Kidney epithelial cell (primary cell): ENCODE measurements around the gene PAPPA2. TPM values are rescaled to one million over a fixed set of nuclear protein-coding genes. Genes with fewer than 3 reads are reported as not detected.

Experiments used
- DNase-seq: peaks from one replicate; pipeline ENCODE4 v3.0.0-alpha.2; 2010; ENCODE audit warnings: low read depth
- H3K27me3 ChIP-seq: 2 replicates; pipeline ENCODE4 v1.6.0; 2011; ENCODE audit warnings: low read length; ENCODE audit not compliant: control insufficient read depth, insufficient read depth
- H3K36me3 ChIP-seq: 2 replicates; pipeline ENCODE4 v1.5.1; 2011; ENCODE audit warnings: low read length; ENCODE audit not compliant: control insufficient read depth, insufficient read depth
- H3K4me3 ChIP-seq: 2 replicates; pipeline ENCODE4 v1.5.1; 2011; ENCODE audit warnings: low read depth, mild to moderate bottlenecking, control low read depth, low read length
- CTCF ChIP-seq: IDR thresholded peaks from 2 replicates; pipeline ENCODE4 v1.5.1; 2011; ENCODE audit warnings: mild to moderate bottlenecking, moderate library complexity, low read length, control low read depth, inconsistent platforms; ENCODE audit not compliant: insufficient read depth, poor library complexity, severe bottlenecking
- total RNA-seq: library from RNA; depleted of rRNA; stranded (reverse); fragments of >200 nt; gene quantifications from 2 replicates; pipeline ENCODE4 v1.2.3, GENCODE V29; 2015

PAPPA2 gene
- total RNA-seq, 1 donor from 2014 or later, result 6.9 TPM

DNA sequence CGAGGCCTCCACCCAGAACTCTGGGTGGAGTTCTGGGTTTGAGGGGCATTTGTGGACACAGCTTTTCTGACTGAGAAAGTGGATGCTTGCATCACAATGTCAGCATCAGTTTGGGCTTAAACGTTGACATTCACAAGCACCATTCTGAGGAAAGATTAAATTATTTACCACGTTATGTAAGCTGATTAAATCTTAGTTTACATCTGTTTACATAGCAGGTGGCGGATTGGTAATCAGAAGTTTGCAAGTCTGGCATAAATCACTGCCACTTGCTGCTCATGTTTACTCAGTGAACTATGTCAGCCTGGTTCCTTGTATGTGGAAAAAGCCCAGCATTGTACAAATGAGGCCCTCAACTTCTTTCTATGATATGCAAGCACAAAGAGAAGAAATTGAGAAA lies 310.1 kb downstream of the PAPPA2 start:
- Histone ChIP-seq H3K4me3 (no peak overlapping the region), H3K36me3 (no peaks in the 10 kb centered on the region), H3K27me3 (no peaks in the 10 kb centered on the region)
- no peak for TF ChIP-seq CTCF
- DNase-seq, result no peak

- no peak for DNase-seq
- Histone ChIP-seq H3K4me3 (no peak overlapping the region), H3K27me3 (no peaks in the 10 kb centered on the region), H3K36me3 (no peaks in the 10 kb centered on the region)
- TF ChIP-seq CTCF, result no peak
These were observed 311.2 kb downstream of the PAPPA2 start for GRCh38 chr1:176774224-176774623.

DNA sequence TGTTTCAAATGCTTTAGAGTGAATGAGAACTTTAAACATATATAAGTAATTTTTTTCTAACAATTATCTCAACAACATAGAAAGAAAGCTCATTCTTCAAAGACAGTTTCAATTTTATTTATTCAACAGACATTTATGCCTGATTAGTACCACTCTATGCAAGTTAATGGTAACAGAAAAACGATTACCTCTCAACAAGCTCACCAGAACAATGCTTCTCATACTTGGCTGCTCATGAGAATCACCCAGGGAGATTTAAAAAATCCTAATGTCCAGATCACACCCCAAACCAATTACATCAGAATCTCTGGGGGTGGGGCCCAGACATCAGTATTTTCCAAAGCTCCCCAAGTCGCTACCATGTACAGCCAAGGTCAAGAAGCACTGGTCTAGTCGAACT lies 312.4 kb downstream of the PAPPA2 start:
- H3K4me3 ChIP-seq, result no peak overlapping the region
- no peak for DNase-seq
- no peaks in the 10 kb centered on the region for H3K36me3 ChIP-seq
- no peak for TF ChIP-seq CTCF
- H3K27me3 ChIP-seq, result no peaks in the 10 kb centered on the region

DNA sequence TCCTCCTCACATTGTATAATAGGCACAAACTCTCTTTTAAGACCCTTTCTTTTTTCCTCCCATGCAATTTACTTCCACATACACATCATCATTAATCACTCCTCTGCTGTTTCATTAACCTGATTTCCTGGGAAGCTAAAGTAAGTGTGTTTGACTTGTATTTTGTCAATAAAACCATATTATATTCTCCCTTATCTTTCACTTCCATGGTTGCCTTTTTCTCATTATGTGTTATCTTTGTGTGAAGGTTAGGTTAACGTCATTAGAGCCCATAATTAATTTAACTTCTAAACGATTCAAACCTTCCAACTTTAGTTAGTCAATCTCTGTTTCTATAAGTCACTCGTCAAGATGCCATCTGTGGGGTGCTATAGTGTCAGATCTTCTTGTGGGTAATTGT lies 313.0 kb downstream of the PAPPA2 start:
- H3K4me3 ChIP-seq, result no peak overlapping the region
- TF ChIP-seq CTCF, result no peak
- H3K27me3 ChIP-seq, result no peaks in the 10 kb centered on the region
- DNase-seq, result no peak
- H3K36me3 ChIP-seq, result no peaks in the 10 kb centered on the region

GRCh38 chr1:176778056-176778455 lies 315.1 kb downstream of the PAPPA2 start:
- no peak overlapping the region for H3K4me3 ChIP-seq
- no peaks in the 10 kb centered on the region for H3K36me3 ChIP-seq
- DNase-seq, result no peak
- no peak for TF ChIP-seq CTCF
- no peaks in the 10 kb centered on the region for H3K27me3 ChIP-seq

- DNase-seq, result no peak
- Histone ChIP-seq H3K36me3 (no peaks in the 10 kb centered on the region), H3K27me3 (no peaks in the 10 kb centered on the region), H3K4me3 (no peak overlapping the region)
- TF ChIP-seq CTCF, result no peak
These were observed 317.0 kb downstream of the PAPPA2 start for GRCh38 chr1:176779992-176780328.
